ENCODE measurements around the gene LGI1.

The LGI1 gene

GRCh38 chr10:93755443-93756116, 2.2 kb upstream of the LGI1 start:
- DNase-seq = no peak

- no peak for DNase-seq
Observed at GRCh38 chr10:93756118-93756517, 1.6 kb upstream of the LGI1 start.

DNA sequence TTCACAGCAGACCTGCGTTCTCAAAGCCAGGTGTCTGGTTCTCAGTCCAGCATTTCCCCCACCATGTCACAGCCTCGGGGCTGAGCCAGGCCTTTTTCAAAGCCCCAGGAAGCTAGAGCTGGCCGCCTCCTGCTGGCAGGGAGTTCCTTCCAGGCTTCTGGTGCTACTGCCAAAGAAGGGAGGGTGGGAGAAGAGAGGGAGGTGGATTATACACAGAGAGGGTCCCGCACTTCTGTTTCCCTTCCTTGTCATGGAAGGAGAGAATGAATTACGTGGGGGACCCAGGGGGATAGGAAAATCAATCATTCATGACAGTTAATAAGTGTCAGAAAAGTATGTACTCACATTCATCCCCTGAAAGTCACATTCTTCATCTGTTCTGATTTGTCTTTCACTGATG, 600 bp upstream of the LGI1 start:
- DNase-seq = peak in 5 of 14 donors; percentile 21 to 48 (median 27)

DNA sequence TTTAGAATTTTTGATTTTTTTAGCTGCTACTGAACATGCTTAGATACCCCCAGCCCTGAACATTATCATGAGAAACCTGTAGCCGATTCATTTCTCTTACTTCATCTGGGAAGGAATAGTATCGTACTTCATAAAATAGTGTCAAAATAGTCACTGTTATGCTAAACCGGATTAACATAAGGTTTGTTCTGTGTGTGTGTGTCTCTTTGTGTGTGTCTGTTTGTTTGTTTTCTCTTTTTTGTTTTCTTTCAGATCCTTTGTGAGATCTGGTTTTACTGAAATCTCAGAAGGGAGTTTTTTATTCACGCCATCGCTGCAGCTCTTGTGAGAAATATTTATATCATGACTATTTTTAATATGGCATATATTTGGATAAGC, 761 bp downstream of the LGI1 start:
- peak in 1 of 14 donors; percentile 63 for DNase-seq

DNA sequence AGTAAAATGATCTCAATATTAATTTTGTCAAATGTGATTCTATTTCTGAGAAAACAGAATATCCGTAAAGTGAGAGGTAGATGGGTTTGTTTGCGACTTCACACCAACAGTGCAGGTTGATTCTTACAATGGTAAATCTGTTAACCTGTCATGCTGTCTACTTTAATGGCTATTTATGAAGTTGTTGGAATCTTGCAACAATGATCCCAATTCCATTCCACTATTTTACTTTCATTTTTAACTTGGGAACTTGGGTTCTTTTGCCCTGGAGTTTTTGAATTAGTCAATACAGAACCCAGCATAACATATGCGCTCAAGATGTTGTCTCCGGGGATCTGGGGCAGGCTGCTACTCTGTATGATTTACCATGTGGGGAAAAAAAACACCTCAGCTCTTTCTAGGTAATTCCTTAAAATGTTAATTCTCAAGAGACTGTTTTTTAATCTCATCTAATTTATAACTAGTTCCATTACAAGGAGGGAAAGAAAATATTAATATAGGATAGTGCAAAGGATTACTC, 1.2 kb downstream of the LGI1 start:
- peak in 1 of 14 donors; percentile 59 for DNase-seq

DNA sequence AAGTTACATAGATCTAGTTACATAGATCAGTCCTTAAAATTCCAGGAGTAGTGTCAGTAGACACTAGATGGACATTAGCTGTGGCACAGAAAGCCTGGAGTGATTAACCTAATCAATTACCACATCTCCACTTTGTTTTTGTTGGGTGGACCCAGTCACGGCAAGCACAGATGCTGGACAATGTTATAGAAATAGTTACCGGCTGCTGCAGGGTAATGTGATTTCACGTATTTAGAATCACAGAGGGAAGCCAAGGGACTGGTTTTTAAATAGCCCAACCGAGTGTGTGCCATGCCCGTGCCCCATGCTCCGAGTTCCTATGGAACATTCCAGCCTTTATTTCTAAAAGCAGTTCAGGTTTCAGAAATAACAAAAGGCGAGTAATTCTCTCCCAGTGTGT, 2.8 kb downstream of the LGI1 start:
- peak in 1 of 14 donors; percentile 35 for DNase-seq

DNA sequence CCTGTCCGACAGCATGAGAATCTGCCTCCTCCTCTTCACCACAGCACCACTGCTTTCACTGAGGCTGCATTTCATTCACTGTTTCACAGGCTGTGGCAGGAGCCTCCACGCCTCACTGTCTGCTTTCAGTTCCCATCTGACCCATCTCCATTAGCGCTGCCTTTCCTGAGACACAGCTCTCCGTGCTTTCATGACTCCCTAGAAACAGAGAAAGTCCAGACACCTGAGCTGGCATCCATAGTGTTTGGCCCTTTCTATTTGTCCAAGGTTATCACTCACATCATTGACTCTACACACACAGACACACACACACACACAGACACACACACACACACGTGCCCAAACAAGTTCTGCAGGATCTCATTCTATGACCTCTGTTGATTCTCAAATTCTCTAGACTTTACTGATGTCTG, 5.2 kb downstream of the LGI1 start:
- DNase-seq = peak in 1 of 14 donors; percentile 6

DNA sequence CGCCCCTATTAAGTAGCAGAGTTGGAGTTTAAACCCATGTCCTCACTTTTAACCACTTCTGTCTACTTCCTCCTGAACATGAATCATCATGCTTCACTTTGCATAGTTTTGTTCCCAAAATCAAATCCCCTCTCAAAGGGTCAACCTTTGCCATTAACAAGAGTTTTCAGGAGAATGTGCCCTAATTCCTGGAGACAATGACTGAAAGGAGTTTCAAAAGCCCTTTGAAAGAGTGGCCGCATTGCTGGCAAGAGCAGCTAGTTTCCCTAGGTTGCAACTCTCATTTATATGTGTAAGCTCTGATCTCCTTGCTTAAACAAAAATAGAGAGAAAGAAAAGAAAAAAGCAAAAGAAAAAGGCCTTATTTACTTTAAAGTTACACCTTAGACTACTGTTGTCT, 9.2 kb downstream of the LGI1 start:
- DNase-seq = no peak

DNA sequence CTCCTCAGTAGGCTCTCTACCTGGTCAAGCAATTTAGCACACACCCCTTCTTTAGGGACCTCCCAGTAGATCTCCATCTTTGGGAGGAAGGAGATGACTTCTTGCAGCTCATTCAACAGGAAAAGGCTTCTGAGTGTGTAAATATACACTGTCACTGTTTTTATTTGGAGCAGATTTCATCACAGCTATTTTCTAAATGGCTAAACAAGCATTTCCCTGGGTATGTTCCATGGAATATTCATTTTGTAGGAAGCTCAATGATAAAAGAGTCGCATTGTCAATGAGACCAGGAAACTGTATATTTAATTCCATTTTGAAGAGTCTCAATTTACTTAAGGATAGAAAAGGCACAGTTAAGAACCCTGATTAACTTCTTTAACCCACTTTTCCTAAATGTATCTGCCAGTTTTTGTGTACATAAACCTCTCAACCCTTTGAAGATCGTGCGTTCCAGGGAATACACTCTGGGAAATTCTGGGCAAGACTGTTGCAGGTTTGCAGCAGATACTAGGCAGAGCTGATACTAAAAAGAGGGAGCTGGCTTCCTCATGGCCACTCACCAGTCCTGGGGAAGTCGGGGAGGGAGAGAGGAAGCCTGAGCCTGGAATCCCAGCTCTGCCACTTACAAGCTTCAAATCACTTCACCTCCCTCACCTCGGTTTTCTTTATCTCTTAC, 10.1 kb downstream of the LGI1 start:
- DNase-seq = no peak

DNA sequence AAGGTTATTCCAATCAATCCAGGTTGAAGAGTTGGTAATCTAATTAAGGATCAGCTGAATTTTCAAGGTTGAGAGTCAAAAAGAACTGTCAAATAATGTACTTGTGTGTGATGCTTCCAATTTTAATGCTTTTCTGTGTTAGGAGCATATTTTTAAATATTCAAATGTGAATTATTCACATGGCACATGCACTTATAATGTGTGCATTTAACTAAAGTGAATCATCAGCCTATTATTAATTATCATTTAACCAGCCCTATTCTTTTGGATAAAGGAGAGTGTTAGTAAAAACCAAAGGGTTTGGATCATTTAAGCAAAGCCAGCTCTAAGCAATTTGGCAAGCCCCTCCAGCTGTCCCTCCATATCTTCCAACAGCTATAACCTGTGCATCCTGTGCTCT, 11.2 kb downstream of the LGI1 start:
- no peak for DNase-seq

GRCh38 chr10:93771354-93771753, 13.6 kb downstream of the LGI1 start:
- DNase-seq = no peak

DNA sequence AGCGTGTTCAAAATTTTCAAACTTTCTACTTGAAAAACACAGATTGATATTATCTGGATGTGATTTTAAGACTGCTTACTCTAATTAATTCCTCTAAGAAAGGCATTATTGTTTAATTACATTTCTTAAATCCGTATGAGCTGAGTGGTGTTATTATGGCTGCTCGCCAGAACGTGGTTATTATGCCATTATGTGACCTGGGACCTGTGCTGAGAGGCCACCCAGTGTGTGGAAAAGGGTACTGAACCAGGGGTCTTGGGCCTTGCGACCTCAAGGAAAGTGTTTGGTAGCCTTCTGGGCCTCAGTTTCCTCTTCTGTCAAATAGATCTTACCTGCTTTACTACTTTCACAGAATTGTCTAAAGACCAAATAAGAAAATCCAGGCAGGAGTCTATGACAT, 15.4 kb downstream of the LGI1 start:
- no peak for DNase-seq

DNA sequence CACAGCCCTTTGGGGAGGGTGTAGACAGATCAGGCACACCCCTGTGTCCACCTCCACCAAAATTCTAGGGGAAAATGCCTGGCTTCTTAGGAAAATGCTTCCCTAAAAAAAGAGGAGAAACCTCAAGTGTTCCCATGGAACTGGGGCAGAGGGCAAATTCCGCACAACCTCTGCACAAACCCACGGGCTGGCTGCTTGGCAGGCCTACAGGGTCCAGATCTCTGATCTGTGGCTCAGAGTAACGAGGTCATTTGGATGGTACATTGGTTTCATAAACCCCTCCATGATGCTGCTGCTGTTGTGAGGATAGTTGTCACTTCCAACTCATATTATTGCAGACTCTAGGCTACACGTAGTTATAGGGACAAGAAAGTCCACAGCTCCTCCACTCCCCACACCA, 16.0 kb downstream of the LGI1 start:
- DNase-seq = no peak

- no peak for DNase-seq
Observed at GRCh38 chr10:93775356-93775755, 17.6 kb downstream of the LGI1 start.

DNA sequence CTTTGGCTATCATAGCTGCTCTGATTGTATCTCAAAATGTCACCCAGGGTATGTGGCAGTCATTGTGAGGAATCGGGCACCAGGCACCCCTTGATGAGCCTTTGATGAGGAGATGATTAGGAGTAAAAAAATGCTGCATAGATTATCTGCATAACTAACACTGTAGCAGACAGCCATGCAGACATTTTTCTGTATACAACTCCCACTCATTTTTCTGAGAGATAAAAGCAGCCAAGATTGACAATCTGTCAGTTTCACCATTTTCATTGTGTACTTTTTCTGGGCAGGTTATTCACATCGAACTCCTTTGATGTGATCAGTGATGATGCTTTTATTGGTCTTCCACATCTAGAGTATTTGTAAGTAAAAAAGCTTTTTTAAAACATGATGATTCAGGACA, 19.4 kb downstream of the LGI1 start:
- DNase-seq = no peak

GRCh38 chr10:93784059-93784458, 26.3 kb downstream of the LGI1 start:
- no peak for DNase-seq

DNA sequence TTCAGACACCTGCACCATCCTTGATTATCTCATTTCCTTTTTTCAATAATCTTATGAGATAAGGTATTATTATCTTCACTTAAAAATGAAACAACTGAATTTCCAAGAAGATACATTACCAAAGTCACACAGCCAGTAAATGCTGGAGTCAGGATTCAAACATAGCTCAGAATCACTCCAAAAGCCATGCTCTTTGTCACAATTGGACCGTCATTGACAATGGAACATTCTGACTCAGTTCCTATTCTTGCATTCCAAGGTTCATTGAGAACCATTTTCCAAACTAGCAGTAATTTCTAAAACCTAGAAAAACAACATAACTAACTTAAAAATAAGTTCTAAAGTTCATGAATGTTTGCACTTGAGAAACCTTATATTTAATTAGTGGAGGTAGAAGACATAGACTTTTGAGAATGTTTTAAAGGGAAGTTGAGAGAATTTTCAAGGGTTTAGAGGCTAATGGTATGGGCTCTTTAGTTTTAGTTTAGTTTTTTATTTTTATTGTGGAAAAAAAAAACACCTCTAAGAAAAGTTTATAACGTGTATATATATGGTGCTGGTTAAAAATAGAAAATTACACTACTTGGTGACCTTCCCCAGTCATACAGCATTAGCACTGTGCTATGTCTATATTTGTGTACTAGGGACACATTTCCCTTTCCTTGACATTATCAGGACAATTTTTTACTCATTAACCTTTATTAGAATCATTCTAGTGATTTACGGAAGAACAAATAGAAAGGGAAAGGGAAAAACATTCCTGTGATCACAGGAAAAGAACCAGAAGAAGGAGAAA, 30.9 kb downstream of the LGI1 start:
- no peak for DNase-seq

DNA sequence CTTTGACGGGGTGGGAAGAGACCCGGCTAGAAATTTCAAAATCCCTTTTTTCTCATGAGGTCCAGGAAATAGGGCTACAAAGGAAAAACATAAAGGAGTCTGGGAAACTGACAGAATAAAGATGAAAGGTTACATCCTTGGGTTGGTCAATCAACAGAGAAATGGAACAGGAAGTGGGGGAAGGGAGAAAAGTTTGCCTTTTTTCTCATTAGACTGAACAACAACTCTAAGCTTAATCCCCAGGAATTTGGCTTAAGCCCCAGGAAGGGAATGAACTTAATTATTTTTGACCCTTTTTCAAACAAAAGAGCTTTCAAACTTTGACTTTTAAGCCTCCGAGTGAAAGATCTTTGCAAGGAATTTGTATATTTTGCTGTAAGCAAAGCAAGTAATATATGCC, 32.7 kb downstream of the LGI1 start:
- DNase-seq = no peak

GRCh38 chr10:93796167-93796566, 38.4 kb downstream of the LGI1 start:
- DNase-seq = no peak

- no peak for DNase-seq
Observed at GRCh38 chr10:93797825-93798224, 40.1 kb downstream of the LGI1 start.

GRCh38 chr10:93799155-93799708, 41.5 kb downstream of the LGI1 start:
- DNase-seq = no peak

- no peak for DNase-seq
Observed at GRCh38 chr10:93804200-93804599, 46.5 kb downstream of the LGI1 start.

- DNase-seq = no peak
Observed at GRCh38 chr10:93806903-93807302, 49.2 kb downstream of the LGI1 start.

Measured in C1 segment of cervical spinal cord (tissue), 14 donors.